H1 (cell line): ENCODE measurements around the gene LRP1. TPM values are rescaled to one million over a fixed set of nuclear protein-coding genes. Genes with fewer than 3 reads are reported as not detected.

Experiments used
- ASH2L ChIP-seq: fragments of 200-600, 300-600 bp; sonication (generic); IDR thresholded peaks from one replicate; pipeline ENCODE4 v1.7.1; 2017; ENCODE audit warnings: low read length
- BCL11A ChIP-seq, 2 experiments: IDR thresholded peaks; one replicate each; pipeline ENCODE4 v1.6.1; 2011; ENCODE audit warnings: low read depth in 2 of 2, low read length in 2 of 2, mild to moderate bottlenecking in 2 of 2
- CBX5 ChIP-seq: fragments of 300-800, 300-1000 bp; sonication (generic); IDR thresholded peaks from 2 replicates; pipeline ENCODE4 v1.7.1; 2016; ENCODE audit warnings: antibody characterized with exemption, low read length, low read depth
- CEBPB ChIP-seq: IDR thresholded peaks from 2 replicates; pipeline ENCODE4 v1.6.1; 2012; ENCODE audit warnings: low read depth, low read length
- FOSL1 ChIP-seq: IDR thresholded peaks from 2 replicates; pipeline ENCODE4 v1.6.1; 2011; ENCODE audit warnings: mild to moderate bottlenecking, low read depth, low read length, moderate library complexity; ENCODE audit not compliant: insufficient read depth
- GABPA ChIP-seq: IDR thresholded peaks from 2 replicates; pipeline ENCODE4 v1.6.1; 2011; ENCODE audit warnings: mild to moderate bottlenecking, low read length, moderate library complexity, borderline replicate concordance; ENCODE audit not compliant: insufficient read depth
- HDAC2 ChIP-seq, 2 experiments: fragments of 300-600 bp in 1 of 2; sonication (generic) in 1 of 2; IDR thresholded peaks; 2 replicates each; pipeline ENCODE4 v1.6.1; 2011 to 2012; ENCODE audit warnings: low read depth in 2 of 2, low read length in 2 of 2, mild to moderate bottlenecking in 2 of 2, moderate library complexity in 2 of 2, borderline replicate concordance in 1 of 2, inconsistent platforms in 1 of 2
- JUN ChIP-seq: IDR thresholded peaks from 2 replicates; pipeline ENCODE4 v1.6.1; 2011; ENCODE audit warnings: low read depth, mild to moderate bottlenecking, improper control_type of control experiment, low read length
- KDM1A ChIP-seq: fragments of 200-600, 300-600 bp; sonication (generic); IDR thresholded peaks from 2 replicates; pipeline ENCODE4 v1.7.1; 2016; ENCODE audit warnings: mild to moderate bottlenecking, low read length, borderline replicate concordance
- PHF8 ChIP-seq: fragments of 200-600 bp; sonication (generic); conservative IDR thresholded peaks from 2 replicates; pipeline ENCODE4 v1.7.1; 2012; ENCODE audit warnings: low read depth, mild to moderate bottlenecking, inconsistent platforms, low read length, moderate library complexity
- POU5F1 ChIP-seq: IDR thresholded peaks from 2 replicates; pipeline ENCODE4 v1.6.1; 2011; ENCODE audit warnings: low read depth, mild to moderate bottlenecking, low read length, moderate library complexity
- RAD21 ChIP-seq, 2 experiments: IDR thresholded peaks in 1 of 2; conservative IDR thresholded peaks in 1 of 2; 2 replicates each; pipeline ENCODE4 v1.6.1; 2011; ENCODE audit warnings: low read depth in 2 of 2, low read length in 2 of 2, improper control_type of control experiment in 1 of 2, inconsistent platforms in 1 of 2, mild to moderate bottlenecking in 1 of 2, moderate library complexity in 1 of 2
- RFX5 ChIP-seq: IDR thresholded peaks from 2 replicates; pipeline ENCODE4 v1.6.1; 2011; ENCODE audit warnings: low read depth, low read length, improper control_type of control experiment, borderline replicate concordance
- RNF2 ChIP-seq: fragments of 200-900, 300-1000 bp; sonication (generic); IDR thresholded peaks from 2 replicates; pipeline ENCODE4 v1.7.1; 2016; ENCODE audit warnings: borderline replicate concordance, low read depth, mild to moderate bottlenecking, antibody characterized with exemption, low read length; ENCODE audit not compliant: poor library complexity, severe bottlenecking; ENCODE audit errors: missing control alignments
- SIN3A ChIP-seq, 2 experiments: IDR thresholded peaks in 1 of 2; conservative IDR thresholded peaks in 1 of 2; 2 replicates each; pipeline ENCODE4 v1.6.1; 2011 to 2012; ENCODE audit warnings: low read length in 2 of 2, improper control_type of control experiment in 1 of 2, low read depth in 1 of 2, mild to moderate bottlenecking in 1 of 2
- SP4 ChIP-seq: IDR thresholded peaks from 2 replicates; pipeline ENCODE4 v1.6.1; 2012; ENCODE audit warnings: low read length, inconsistent platforms
- TAF7 ChIP-seq: optimal IDR thresholded peaks from 2 replicates; pipeline ENCODE3; 2011; ENCODE audit warnings: low read depth, mild to moderate bottlenecking, inconsistent platforms, low read length, moderate library complexity, borderline replicate concordance
- YY1 ChIP-seq: IDR thresholded peaks from 2 replicates; pipeline ENCODE4 v1.6.1; 2011; ENCODE audit warnings: low read depth, mild to moderate bottlenecking, low read length
- polyA plus RNA-seq, 7 experiments: library from polyadenylated mRNA; depleted of rRNA in 3 of 7; stranded (reverse) in 5 of 7; unstranded in 2 of 7; fragments of >200 nt in 5 of 7; fragments of 200-250 nt in 2 of 7; gene quantifications; 1 replicate in 5 of 7; 2 replicates in 1 of 7; 4 replicates in 1 of 7; pipeline versions ENCODE4 v1.2.1 to v1.2.3, GENCODE V29; 2011 to 2013; ENCODE audit warnings: missing spikeins in 2 of 7, mixed read lengths in 2 of 7
- total RNA-seq: library from RNA; stranded (reverse); fragmentation: NEBNext Ultra II Directional; extraction: Animal tissue kit (Norgen Biotek cat#: 25700); gene quantifications from 2 replicates; pipeline ENCODE4 v1.2.1, GENCODE V29; 2021
- TF ChIP-seq, protein P1 (sequence below): IDR thresholded peaks from 2 replicates; pipeline ENCODE4 v1.6.1; 2012; ENCODE audit warnings: inconsistent platforms
- TF ChIP-seq, protein P2 (sequence below), 3 experiments: IDR thresholded peaks; 1 replicate in 2 of 3; 2 replicates in 1 of 3; pipeline versions ENCODE4 v1.5.1 to v1.6.1; 2011; ENCODE audit warnings: low read length in 3 of 3, mild to moderate bottlenecking in 3 of 3, inconsistent platforms in 2 of 3, low read depth in 1 of 3, moderate library complexity in 1 of 3; ENCODE audit not compliant: insufficient read depth in 1 of 3; ENCODE audit errors: control extremely low read depth in 1 of 3

The LRP1 gene
- total and polyA plus RNA-seq, 2 of the 8 experiments (the other 6 are each of a cell fraction or from before 2014, with no cell fraction given): 35.3 to 92.5 TPM

DNA sequence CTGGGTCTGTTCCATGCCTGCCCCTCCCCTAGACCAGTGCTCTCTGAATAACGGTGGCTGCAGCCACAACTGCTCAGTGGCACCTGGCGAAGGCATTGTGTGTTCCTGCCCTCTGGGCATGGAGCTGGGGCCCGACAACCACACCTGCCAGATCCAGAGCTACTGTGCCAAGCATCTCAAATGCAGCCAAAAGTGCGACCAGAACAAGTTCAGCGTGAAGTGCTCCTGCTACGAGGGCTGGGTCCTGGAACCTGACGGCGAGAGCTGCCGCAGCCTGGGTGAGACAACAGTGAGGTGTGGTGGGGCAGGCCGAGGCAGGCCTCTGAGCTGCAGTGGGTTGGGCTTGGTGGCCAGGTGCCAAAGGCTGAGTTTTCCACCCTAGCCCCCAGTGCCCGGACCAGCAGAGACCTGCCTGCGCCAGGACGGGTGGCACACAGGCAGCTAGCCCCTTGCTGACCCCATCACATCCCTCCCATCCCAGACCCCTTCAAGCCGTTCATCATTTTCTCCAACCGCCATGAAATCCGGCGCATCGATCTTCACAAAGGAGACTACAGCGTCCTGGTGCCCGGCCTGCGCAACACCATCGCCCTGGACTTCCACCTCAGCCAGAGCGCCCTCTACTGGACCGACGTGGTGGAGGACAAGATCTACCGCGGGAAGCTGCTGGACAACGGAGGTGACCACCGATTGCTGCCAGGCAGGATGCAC, 47.3 kb downstream of the LRP1 start (continued):
- TF ChIP-seq RAD21 (IDR thresholded peaks at IDR 0.05 in 1 of 2, conservative IDR thresholded peaks at IDR 0.05 in 1 of 2; ENCODE audit: low read depth in 2 of 2, low read length in 2 of 2): peak; percentile 45 to 61
- no peak for TF ChIP-seq TAF7
- no peak for TF ChIP-seq BCL11A (IDR thresholded peaks at IDR 0.05; ENCODE audit: low read depth in 2 of 2, low read length in 2 of 2)
- no peak for TF ChIP-seq GABPA
- TF ChIP-seq YY1: no peak
- TF ChIP-seq KDM1A: no peak
- no peak for TF ChIP-seq POU5F1
- TF ChIP-seq, protein P1, sequence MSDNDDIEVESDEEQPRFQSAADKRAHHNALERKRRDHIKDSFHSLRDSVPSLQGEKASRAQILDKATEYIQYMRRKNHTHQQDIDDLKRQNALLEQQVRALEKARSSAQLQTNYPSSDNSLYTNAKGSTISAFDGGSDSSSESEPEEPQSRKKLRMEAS: no peak
- no peak for TF ChIP-seq HDAC2 (IDR thresholded peaks at IDR 0.05; ENCODE audit: borderline replicate concordance in 1 of 2, low read depth in 2 of 2, low read length in 2 of 2)
- TF ChIP-seq CBX5: no peak
- TF ChIP-seq SP4: no peak
- peak; percentile 74 for TF ChIP-seq CEBPB
- TF ChIP-seq PHF8: no peak
- no peak for TF ChIP-seq FOSL1
- no peak for TF ChIP-seq ASH2L
- TF ChIP-seq, protein P2, sequence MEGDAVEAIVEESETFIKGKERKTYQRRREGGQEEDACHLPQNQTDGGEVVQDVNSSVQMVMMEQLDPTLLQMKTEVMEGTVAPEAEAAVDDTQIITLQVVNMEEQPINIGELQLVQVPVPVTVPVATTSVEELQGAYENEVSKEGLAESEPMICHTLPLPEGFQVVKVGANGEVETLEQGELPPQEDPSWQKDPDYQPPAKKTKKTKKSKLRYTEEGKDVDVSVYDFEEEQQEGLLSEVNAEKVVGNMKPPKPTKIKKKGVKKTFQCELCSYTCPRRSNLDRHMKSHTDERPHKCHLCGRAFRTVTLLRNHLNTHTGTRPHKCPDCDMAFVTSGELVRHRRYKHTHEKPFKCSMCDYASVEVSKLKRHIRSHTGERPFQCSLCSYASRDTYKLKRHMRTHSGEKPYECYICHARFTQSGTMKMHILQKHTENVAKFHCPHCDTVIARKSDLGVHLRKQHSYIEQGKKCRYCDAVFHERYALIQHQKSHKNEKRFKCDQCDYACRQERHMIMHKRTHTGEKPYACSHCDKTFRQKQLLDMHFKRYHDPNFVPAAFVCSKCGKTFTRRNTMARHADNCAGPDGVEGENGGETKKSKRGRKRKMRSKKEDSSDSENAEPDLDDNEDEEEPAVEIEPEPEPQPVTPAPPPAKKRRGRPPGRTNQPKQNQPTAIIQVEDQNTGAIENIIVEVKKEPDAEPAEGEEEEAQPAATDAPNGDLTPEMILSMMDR (IDR thresholded peaks at IDR 0.05; ENCODE audit: control extremely low read depth in 1 of 3, insufficient read depth in 1 of 3, low read depth in 1 of 3, low read length in 3 of 3): peak in 2 of 3 experiments; percentile 87 to 93; a peak in 3 of 4 replicates
- TF ChIP-seq RNF2: no peak
- peak in 1 of 2 experiments; percentile 58; a peak in 1 of 4 replicates for TF ChIP-seq SIN3A (conservative IDR thresholded peaks at IDR 0.05 in 1 of 2, IDR thresholded peaks at IDR 0.05 in 1 of 2; ENCODE audit: low read depth in 1 of 2, low read length in 2 of 2)
- TF ChIP-seq JUN: no peak
- no peak for TF ChIP-seq RFX5
